Ovary (tissue), 3 donors: ENCODE results near the gene BICC1.

Source experiments
- CTCF ChIP-seq, 3 donors: fragments of 450-650 bp in 2 of 3; fragments of 200-600 bp in 1 of 3; IDR thresholded peaks; one replicate each; pipeline versions ENCODE4 v1.5.1 to v1.8.0; 2016 to 2022; ENCODE audit warnings: antibody characterized with exemption in 3 of 3, mild to moderate bottlenecking in 1 of 3
- EP300 ChIP-seq: sonication (generic); formaldehyde crosslinking; IDR thresholded peaks from one replicate; pipeline ENCODE4 v1.6.1; 2017; ENCODE audit warnings: antibody characterized with exemption
- POLR2A ChIP-seq: fragments of 450-650 bp; IDR thresholded peaks from one replicate; pipeline ENCODE4 v1.6.1; 2017; ENCODE audit warnings: antibody characterized with exemption, mild to moderate bottlenecking, moderate library complexity
- donor health status: DM: no; HTN: no; CAD: no.

- TF ChIP-seq POLR2A: no peak
- no peak for TF ChIP-seq CTCF (IDR thresholded peaks at IDR 0.05)
- no peak for TF ChIP-seq EP300
Measured at GRCh38 chr10:58795560-58795959, 282.9 kb downstream of the BICC1 start.
